Transverse colon (tissue), 4 donors: ENCODE results near the gene BRI3BP. TPM values are rescaled to one million over a fixed set of nuclear protein-coding genes. Genes with fewer than 3 reads are reported as not detected.
"Not testable (repeated sequence)": the region's sequence is repeated elsewhere in the genome, so short reads cannot be mapped to it uniquely, and the experiment has no call there.

ENCODE experiments used
- DNase-seq: peaks from one replicate; pipeline ENCODE4 v3.0.0-alpha.2; 2019
- H3K27ac ChIP-seq, 4 donors: fragments of 200-600 bp; sonication (generic); 2 replicates each; pipeline ENCODE4 v1.5.1; 2016 to 2018; ENCODE audit warnings: inconsistent platforms in 4 of 4
- H3K27me3 ChIP-seq: fragments of 200-600 bp; sonication (generic); 2 replicates; pipeline ENCODE4 v1.5.1; 2017; ENCODE audit warnings: inconsistent platforms
- H3K36me3 ChIP-seq, 4 donors: fragments of 200-600 bp; sonication (generic); 2 replicates each; pipeline ENCODE4 v1.5.1; 2017 to 2019; ENCODE audit warnings: inconsistent platforms in 4 of 4
- H3K4me1 ChIP-seq, 4 donors: fragments of 200-600 bp; sonication (generic); 2 replicates each; pipeline ENCODE4 v1.5.1; 2017 to 2020; ENCODE audit warnings: inconsistent platforms in 4 of 4
- H3K4me3 ChIP-seq, 4 donors: fragments of 200-600 bp; sonication (generic); 1 replicate in 1 of 4; 2 replicates in 3 of 4; pipeline versions ENCODE4 v1.5.1 to v1.6.1; 2017 to 2019; ENCODE audit warnings: inconsistent platforms in 4 of 4
- H3K9me3 ChIP-seq, 2 donors: fragments of 200-600 bp; sonication (generic); 2 replicates each; pipeline ENCODE4 v1.5.1; 2017 to 2019; ENCODE audit warnings: inconsistent platforms in 2 of 2
- EP300 ChIP-seq: sonication (generic); formaldehyde crosslinking; IDR thresholded peaks from one replicate; pipeline ENCODE4 v1.6.1; 2017; ENCODE audit warnings: antibody characterized with exemption, low read depth
- POLR2A ChIP-seq: fragments of 450-650 bp; IDR thresholded peaks from one replicate; pipeline ENCODE4 v1.6.1; 2016; ENCODE audit warnings: antibody characterized with exemption, mild to moderate bottlenecking, moderate library complexity
- POLR2AphosphoS5 ChIP-seq, 3 donors: sonication (generic); formaldehyde crosslinking; IDR thresholded peaks; one replicate each; pipeline ENCODE4 v1.6.1; 2016; ENCODE audit warnings: antibody characterized with exemption in 3 of 3
- WGBS, 2 donors: methylation state at CpG; one replicate each; pipeline ENCODE4 v1.1.5; 2018; ENCODE audit warnings: low coverage in 1 of 2; 5-methylcytosine and 5-hydroxymethylcytosine counted together
- in situ Hi-C, 4 donors: fragments of 200-750 bp; cut with MboI; loops; one replicate each; pipeline versions ENCODE4 v1.15.0 to v1.15.1; 2017; ENCODE audit warnings: low sequenced_read_pairs in 3 of 4, low pct_ligation_motif_present in 1 of 4, low pct_unique_long_range_greater_than_20kb in 1 of 4
- intact Hi-C: fragments of 100-400 bp; cut with DNase I; formaldehyde crosslinking; loops from one replicate; pipeline ENCODE4 v1.15.1; 2023; ENCODE audit warnings: low total_unique reads
- total RNA-seq, 4 donors: library from RNA; depleted of rRNA; stranded (reverse); fragments of >200 nt; gene quantifications; one replicate each; pipeline ENCODE4 v1.1.0, GENCODE V29; 2016
- TF ChIP-seq, protein P1 (sequence below), 5 experiments: fragments of 200-600 bp in 3 of 5; fragments of 450-650 bp in 2 of 5; sonication (generic) in 3 of 5; IDR thresholded peaks; 1 replicate in 2 of 5; 2 replicates in 3 of 5; pipeline ENCODE4 v1.5.1; 2016 to 2017; ENCODE audit warnings: antibody characterized with exemption in 5 of 5, inconsistent platforms in 3 of 5, mild to moderate bottlenecking in 2 of 5, moderate library complexity in 1 of 5

The BRI3BP gene
- total RNA-seq, 4 donors from 2014 or later, result 14.2 to 38.5 (median 23.1) TPM

DNA sequence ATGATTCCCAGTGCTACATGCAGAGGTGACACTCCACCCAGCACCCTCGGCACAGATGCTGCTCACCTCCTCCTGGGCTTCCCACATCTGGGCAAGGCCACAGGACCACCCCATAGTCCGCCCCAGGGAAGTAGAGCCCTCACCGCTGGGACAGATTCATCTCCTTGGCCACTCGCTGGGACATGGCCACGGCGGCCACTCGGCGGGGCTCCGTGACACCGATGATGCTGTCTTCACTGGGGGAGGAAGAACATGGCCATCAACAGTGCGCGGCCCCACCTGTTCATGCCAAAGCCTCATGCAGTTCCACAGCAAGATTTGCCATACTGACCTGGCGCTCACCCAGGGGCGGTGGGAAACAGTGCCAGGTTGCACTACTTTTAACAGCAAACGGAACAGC, 18.2 kb upstream of the BRI3BP start:
- Histone ChIP-seq H3K9me3 (no peaks in the 10 kb centered on the region), H3K4me3 (no peak overlapping the region), H3K27ac (no peak overlapping the region), H3K27me3 (no peaks in the 10 kb centered on the region), H3K36me3 (peaks cover 0 to 48% (median 20%) of the 10 kb centered on the region in 4 donors), H3K4me1 (no peaks in the 10 kb centered on the region)
- 99% methylated on average over 13 of the region's 15 CpGs; no CpG with 5 or more reads in 1 of the 2 donors for WGBS, 2 donors
- intact Hi-C loops, result no loop called here
- TF ChIP-seq POLR2AphosphoS5 (IDR thresholded peaks at IDR 0.05), result no peak
- TF ChIP-seq, protein P1, sequence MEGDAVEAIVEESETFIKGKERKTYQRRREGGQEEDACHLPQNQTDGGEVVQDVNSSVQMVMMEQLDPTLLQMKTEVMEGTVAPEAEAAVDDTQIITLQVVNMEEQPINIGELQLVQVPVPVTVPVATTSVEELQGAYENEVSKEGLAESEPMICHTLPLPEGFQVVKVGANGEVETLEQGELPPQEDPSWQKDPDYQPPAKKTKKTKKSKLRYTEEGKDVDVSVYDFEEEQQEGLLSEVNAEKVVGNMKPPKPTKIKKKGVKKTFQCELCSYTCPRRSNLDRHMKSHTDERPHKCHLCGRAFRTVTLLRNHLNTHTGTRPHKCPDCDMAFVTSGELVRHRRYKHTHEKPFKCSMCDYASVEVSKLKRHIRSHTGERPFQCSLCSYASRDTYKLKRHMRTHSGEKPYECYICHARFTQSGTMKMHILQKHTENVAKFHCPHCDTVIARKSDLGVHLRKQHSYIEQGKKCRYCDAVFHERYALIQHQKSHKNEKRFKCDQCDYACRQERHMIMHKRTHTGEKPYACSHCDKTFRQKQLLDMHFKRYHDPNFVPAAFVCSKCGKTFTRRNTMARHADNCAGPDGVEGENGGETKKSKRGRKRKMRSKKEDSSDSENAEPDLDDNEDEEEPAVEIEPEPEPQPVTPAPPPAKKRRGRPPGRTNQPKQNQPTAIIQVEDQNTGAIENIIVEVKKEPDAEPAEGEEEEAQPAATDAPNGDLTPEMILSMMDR (IDR thresholded peaks at IDR 0.05), result no peak
- no peak for TF ChIP-seq EP300
- TF ChIP-seq POLR2A, result no peak
- in situ Hi-C loops, result no loop called here
- DNase-seq, result no peak

DNA sequence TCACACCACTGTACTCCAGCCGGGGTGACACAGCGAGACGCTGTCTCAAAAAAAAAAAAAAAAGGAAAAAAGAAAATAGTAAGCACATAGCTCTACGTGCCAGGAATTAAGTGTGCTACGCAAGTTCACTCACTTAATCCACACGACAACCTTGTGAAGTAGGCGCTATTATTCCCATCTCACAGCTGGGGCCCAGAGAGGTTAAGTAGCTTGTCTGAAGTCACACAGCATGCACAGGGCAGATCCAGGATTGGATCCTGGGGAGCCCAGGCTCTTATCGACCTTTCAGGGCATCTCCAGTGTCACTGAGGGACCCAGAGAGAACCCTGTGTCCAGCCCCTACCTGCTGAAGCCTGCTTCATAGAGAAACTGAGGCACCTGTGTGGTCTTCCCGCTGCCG, 16.4 kb upstream of the BRI3BP start:
- Histone ChIP-seq H3K27ac (no peak overlapping the region), H3K9me3 (no peaks in the 10 kb centered on the region), H3K4me1 (no peaks in the 10 kb centered on the region), H3K36me3 (peaks cover 0 to 49% (median 22%) of the 10 kb centered on the region in 4 donors), H3K27me3 (no peaks in the 10 kb centered on the region), H3K4me3 (no peak overlapping the region)
- in situ Hi-C loops, result no loop called here
- no peak for DNase-seq
- TF ChIP-seq, protein P1 (IDR thresholded peaks at IDR 0.05), result no peak
- TF ChIP-seq POLR2AphosphoS5 (IDR thresholded peaks at IDR 0.05) (no peak), EP300 (no peak), POLR2A (no peak)
- 94 to 95% methylated on average over 8 to 10 of the region's 10 CpGs for WGBS, 2 donors
- intact Hi-C loops, result no loop called here

DNA sequence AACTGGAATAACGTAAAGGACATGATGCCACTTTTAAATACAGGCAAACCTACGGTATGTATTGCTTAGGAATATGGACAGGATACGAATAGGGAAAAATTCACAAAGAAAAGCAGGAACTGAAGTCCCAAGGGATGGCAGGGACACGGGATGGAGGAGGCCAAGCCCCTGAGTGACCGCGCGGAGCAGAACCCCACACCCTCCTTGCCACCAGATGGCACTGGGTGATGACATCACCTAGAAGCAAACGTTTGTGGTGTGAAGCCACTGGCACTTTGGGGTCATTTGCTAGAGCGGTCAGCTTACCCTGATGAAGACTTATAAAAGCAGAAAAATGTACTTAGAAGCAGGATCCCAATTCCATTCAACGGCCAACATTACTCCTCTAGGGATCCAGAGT, 13.9 kb upstream of the BRI3BP start:
- H3K27ac ChIP-seq, result no peak overlapping the region
- in situ Hi-C loops, result no loop called here
- no peak for DNase-seq
- H3K27me3 ChIP-seq, result no peaks in the 10 kb centered on the region
- peaks cover 0 to 53% (median 21%) of the 10 kb centered on the region in 4 donors for H3K36me3 ChIP-seq
- H3K4me1 ChIP-seq, result no peaks in the 10 kb centered on the region
- H3K9me3 ChIP-seq, result no peaks in the 10 kb centered on the region
- H3K4me3 ChIP-seq, result no peak overlapping the region
- WGBS, 2 donors, result 85 to 87% methylated on average over 8 to 10 of the region's 10 CpGs
- intact Hi-C loops, result no loop called here
- TF ChIP-seq EP300 (no peak), POLR2A (no peak), POLR2AphosphoS5 (IDR thresholded peaks at IDR 0.05) (no peak)
- TF ChIP-seq, protein P1 (IDR thresholded peaks at IDR 0.05), result no peak

DNA sequence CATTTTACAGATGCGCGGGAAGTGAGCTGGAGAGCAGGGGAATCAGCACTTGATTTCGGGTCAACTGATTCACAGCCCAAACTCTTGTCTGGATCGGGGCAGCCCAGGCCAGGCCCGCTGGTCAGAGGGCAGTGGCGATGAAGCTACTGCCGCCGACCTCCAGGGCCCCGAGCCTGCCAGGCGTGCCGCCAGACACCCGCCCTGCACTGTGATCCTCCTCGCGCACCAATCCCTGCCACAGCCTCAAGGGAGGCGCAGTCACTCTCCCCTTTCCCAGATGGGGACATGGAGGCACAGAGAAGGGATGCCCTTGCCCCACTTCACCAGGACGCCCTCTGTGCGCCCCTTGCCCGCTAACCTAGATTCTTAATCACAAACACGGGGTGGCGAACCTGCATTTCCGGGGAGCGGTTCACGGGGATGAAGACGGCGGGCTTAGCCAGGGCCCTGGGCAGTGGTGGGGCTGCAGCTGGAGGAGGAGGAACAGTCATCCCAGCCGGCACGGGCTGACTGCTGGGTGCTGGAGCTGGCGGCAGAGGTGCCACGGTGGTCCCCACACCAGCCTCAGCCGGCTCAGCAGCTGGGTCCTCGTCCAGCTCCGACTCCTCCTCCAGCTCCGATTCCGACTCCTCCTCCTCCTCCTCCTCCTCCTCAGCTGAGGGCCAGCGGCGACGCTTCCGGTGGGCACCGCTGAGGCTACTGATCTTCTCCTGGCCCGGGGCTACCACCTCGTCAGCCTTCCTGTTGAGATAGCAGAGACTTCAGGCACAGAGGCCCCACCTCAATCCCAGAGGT, 13.2 kb upstream of the BRI3BP start:
- Histone ChIP-seq H3K4me3 (no peak overlapping the region), H3K9me3 (no peaks in the 10 kb centered on the region), H3K27ac (no peak overlapping the region), H3K4me1 (no peaks in the 10 kb centered on the region), H3K27me3 (no peaks in the 10 kb centered on the region), H3K36me3 (peaks cover 0 to 57% (median 21%) of the 10 kb centered on the region in 4 donors)
- intact Hi-C loops (no loop called here), in situ Hi-C loops (no loop called here)
- TF ChIP-seq, protein P1 (IDR thresholded peaks at IDR 0.05), result no peak
- TF ChIP-seq EP300 (no peak), POLR2AphosphoS5 (IDR thresholded peaks at IDR 0.05) (no peak), POLR2A (no peak)
- DNase-seq, result no peak
- WGBS, 2 donors, result 94 to 98% methylated on average over 6 to 41 of the region's 41 CpGs

DNA sequence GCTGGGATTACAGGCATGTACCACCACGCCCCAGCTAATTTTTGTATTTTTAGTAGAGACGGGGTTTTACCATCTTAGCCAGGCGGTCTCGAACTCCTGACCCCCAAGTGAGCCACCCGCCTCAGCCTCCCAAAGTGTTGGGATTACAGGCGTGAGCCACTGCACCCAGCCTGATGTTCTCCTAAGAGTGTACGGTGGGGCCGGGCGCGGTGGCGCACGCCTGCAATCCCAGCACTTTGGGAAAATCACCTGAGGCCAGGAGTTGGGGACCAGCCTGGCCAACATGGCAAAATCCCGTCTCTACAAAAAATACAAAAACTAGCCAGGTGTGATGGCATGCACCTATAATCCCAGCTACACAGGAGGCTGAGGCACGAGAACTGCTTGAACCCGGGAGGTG, 6.6 kb upstream of the BRI3BP start:
- H3K27me3 ChIP-seq, H3K27ac ChIP-seq, H3K4me3 ChIP-seq, in situ Hi-C loops, DNase-seq, intact Hi-C loops, H3K9me3 ChIP-seq: not testable (repeated sequence)
- peaks cover 5 to 16% (median 11%) of the 10 kb centered on the region in 4 donors for H3K4me1 ChIP-seq
- H3K36me3 ChIP-seq, result peaks cover 0 to 15% (median 4%) of the 10 kb centered on the region in 4 donors
- WGBS, 2 donors, result 82 to 92% methylated on average over 3 to 15 of the region's 15 CpGs
